ENCODE data around the gene BRICD5. TPM values are rescaled to one million over a fixed set of nuclear protein-coding genes. Genes with fewer than 3 reads are reported as not detected.

Gene BRICD5
- total and polyA plus RNA-seq, 7 experiments from 2014 or later = 0.22 to 44.3 (median 14.3) TPM; not detected in 1

DNA sequence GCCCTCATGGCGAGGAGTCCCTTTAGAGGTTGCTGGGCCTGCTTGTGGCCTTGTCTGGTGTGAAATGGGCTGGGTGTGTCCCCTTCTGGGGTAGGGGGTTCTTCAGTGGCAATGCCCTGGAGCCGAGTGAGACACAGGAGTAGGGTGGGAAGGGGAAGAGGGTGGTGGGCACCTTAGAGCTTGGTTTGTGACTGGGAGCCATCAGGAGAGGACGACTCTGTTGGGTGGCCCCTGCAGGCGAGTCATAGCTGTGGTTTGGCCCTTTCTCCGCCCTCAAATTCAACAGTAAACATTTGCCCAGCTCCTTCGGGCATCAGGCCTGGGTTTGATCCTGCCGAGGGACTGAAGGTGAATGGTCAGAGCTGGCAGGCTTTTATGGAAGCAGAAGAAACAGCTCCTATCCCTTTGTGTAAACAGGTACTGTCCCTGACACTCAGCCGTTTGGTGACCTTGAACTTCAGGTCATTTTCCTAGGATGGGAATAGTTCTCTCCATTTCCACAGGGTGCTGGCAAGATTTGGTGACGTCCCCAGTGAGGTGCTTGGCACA is 15.7 kb upstream of the BRICD5 start:
- DNase-seq (no peak), ATAC-seq (no peak)
- H3K9me3 Mint-ChIP-seq = no peaks in the 10 kb centered on the region
- Histone ChIP-seq H3K4me1 (ENCODE audit: control insufficient read depth in 2 of 2, insufficient read depth in 2 of 2, low read length in 2 of 2) (peaks cover 7 to 9% of the 10 kb centered on the region in 2 donors), H3K4me3 (ENCODE audit: low read length) (no peak overlapping the region), H3K27me3 (ENCODE audit: control insufficient read depth in 2 of 2, insufficient read depth in 2 of 2, low read length in 2 of 2) (no peaks in the 10 kb centered on the region), H3K27ac (ENCODE audit: low read depth, low read length) (no peak overlapping the region), H3K9me3 (ENCODE audit: control insufficient read depth in 2 of 3, low read length in 3 of 3) (no peaks in the 10 kb centered on the region), H3K36me3 (ENCODE audit: control insufficient read depth in 2 of 3, insufficient read depth in 3 of 3, low read length in 3 of 3) (peaks cover 0 to 53% (median 10%) of the 10 kb centered on the region in 3 experiments)
- peaks cover 0 to 12% (median 0%) of the 10 kb centered on the region in 5 donors for H3K36me3 Mint-ChIP-seq
- ChIA-PET CTCF (no interaction called here), POLR2A (interaction anchor here (0.6 to 1.6 kb wide), 6 partner anchors 10 to 1230 kb away, joined by 3 to 5 read pairs (median 4); partner anchors contain the start of genes ECI1, NUBP2, PGP and SPSB3)
- H3K27ac Mint-ChIP-seq = no peak overlapping the region
- peaks cover 0 to 3% (median 0%) of the 10 kb centered on the region in 5 donors for H3K27me3 Mint-ChIP-seq
- peaks cover 0 to 25% (median 19%) of the 10 kb centered on the region in 7 donors for H3K4me1 Mint-ChIP-seq
- peak overlapping the region in 7 of 10 donors; percentile 19 to 65 (median 29) for H3K4me3 Mint-ChIP-seq
- intact Hi-C loops (cut with micrococcal nuclease) = loop anchor here (10.0 kb wide), 2 partner anchors 232 to 288 kb away; partner anchors contain the start of gene ATP6V0C (in 1 of the 2)

DNA sequence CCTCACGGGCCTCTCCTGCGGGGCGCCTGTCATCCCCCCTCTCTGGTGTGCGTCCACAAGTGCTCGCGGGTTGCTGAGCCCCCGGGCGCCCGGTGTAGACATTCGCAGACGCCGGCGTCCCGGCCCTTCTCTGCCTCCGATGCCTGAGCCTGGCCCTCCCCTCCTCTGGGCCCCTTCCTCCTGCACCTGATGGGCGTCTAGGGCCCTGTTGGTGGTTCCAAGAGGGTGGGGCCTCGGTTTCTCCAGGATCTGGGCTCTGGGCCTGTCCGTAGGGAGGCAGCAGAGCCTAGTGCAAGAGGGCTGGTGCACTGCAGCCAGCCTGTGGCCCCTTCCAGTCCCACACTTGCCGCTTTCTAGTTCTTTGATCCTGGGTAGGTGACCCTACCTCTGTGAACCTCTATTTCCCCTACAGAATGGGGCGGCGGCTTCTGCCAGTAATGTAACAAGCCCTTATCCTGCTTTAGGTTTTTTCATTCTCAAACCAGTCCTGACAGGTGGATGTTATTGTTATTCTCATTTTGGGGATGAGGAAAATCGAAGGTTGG is 13.4 kb upstream of the BRICD5 start:
- POLR2A ChIA-PET = interaction anchor here (0.6 to 1.8 kb wide), 5 partner anchors 9 to 70 kb away, joined by 3 to 12 read pairs (median 4); partner anchors contain the start of genes PGP and TRAF7
- CTCF ChIA-PET = no interaction called here
- H3K9me3 ChIP-seq (ENCODE audit: control insufficient read depth in 2 of 3, low read length in 3 of 3) = no peaks in the 10 kb centered on the region
- H3K4me3 ChIP-seq (ENCODE audit: low read length) = peak overlapping the region; percentile 81
- peak in 1 of 9 donors; percentile 51 for DNase-seq
- H3K27me3 Mint-ChIP-seq = peaks cover 0 to 3% (median 0%) of the 10 kb centered on the region in 5 donors
- peaks cover 0 to 30% (median 4%) of the 10 kb centered on the region in 3 experiments for H3K36me3 ChIP-seq (ENCODE audit: control insufficient read depth in 2 of 3, insufficient read depth in 3 of 3, low read length in 3 of 3)
- H3K4me1 Mint-ChIP-seq = peaks cover 0 to 25% (median 19%) of the 10 kb centered on the region in 7 donors
- H3K36me3 Mint-ChIP-seq = peaks cover 0 to 7% (median 0%) of the 10 kb centered on the region in 5 donors
- peak; percentile 5 for ATAC-seq
- H3K27ac ChIP-seq (ENCODE audit: low read depth, low read length) = peak overlapping the region; percentile 81
- intact Hi-C loops (cut with micrococcal nuclease) = loop anchor here (1.0 to 10.0 kb wide), 14 partner anchors 9 to 308 kb away; partner anchors contain the start of genes CCNF (in 2 of the 2), ECI1 (in 2 of the 2), MLST8 (in 2 of the 2) and RNPS1 (in 2 of the 2)
- H3K27me3 ChIP-seq (ENCODE audit: control insufficient read depth in 2 of 2, insufficient read depth in 2 of 2, low read length in 2 of 2) = no peaks in the 10 kb centered on the region
- no peaks in the 10 kb centered on the region for H3K9me3 Mint-ChIP-seq
- peak overlapping the region in 7 of 9 donors; percentile 43 to 83 (median 76) for H3K27ac Mint-ChIP-seq
- H3K4me3 Mint-ChIP-seq = peak overlapping the region; percentile 79 to 91 (median 87)
- H3K4me1 ChIP-seq (ENCODE audit: control insufficient read depth in 2 of 2, insufficient read depth in 2 of 2, low read length in 2 of 2) = peaks cover 7 to 9% of the 10 kb centered on the region in 2 donors

DNA sequence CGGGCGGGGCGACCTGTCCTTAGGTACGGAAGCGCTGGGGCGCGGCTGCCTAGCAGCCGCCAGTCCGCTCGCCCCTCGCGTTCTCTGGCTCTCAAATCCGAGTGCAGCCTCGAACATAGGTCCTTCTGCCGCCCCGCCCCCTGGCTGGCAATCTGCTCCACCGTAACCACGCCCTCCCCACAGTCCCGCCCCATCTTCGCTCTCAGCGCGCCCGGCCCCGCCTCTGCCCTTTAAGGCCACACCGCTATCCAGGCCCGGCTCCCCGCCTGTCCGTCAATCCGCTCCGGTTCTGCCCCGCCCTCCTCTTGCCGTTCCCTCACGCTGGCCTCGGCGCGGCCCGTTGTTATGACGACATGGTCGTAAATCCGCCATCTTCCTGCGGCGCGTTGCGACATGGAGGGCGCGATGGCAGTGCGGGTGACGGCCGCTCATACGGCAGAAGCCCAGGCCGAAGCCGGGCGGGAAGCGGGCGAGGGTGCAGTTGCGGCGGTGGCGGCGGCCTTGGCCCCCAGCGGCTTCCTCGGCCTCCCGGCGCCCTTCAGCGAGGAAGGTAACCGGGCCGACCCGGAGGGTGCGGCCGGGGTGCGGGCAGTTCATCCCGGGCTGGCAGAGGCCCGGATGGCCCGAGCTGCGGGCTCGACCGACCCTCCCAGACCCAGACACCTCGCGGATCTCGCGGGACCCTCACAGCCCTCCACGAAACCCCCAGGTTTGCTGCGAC is 12.7 kb upstream of the BRICD5 start, which contains the start of gene E4F1:
Gene E4F1 (plus strand): TSS at position 371 of the 721 bp plus-strand sequence. CDS start 23 bp downstream, at position 394.
- Histone ChIP-seq H3K36me3 (ENCODE audit: control insufficient read depth in 2 of 3, insufficient read depth in 3 of 3, low read length in 3 of 3) (peaks cover 0 to 24% (median 0%) of the 10 kb centered on the region in 3 experiments), H3K27ac (ENCODE audit: low read depth, low read length) (peak within 1 kb of the TSS; percentile 81), H3K27me3 (ENCODE audit: control insufficient read depth in 2 of 2, insufficient read depth in 2 of 2, low read length in 2 of 2) (no peaks in the 10 kb centered on the region), H3K4me1 (ENCODE audit: control insufficient read depth in 2 of 2, insufficient read depth in 2 of 2, low read length in 2 of 2) (peaks cover 7 to 9% of the 10 kb centered on the region in 2 donors), H3K4me3 (ENCODE audit: low read length) (peak within 1 kb of the TSS; percentile 81), H3K9me3 (ENCODE audit: control insufficient read depth in 2 of 3, low read length in 3 of 3) (no peaks in the 10 kb centered on the region)
- H3K4me1 Mint-ChIP-seq = peaks cover 0 to 25% (median 19%) of the 10 kb centered on the region in 7 donors
- H3K4me3 Mint-ChIP-seq = peak within 1 kb of the TSS; percentile 79 to 91 (median 88)
- POLR2A ChIA-PET = interaction anchor here (0.6 to 1.8 kb wide), 7 partner anchors 9 to 69 kb away, joined by 3 to 12 read pairs (median 4); partner anchors contain the start of genes MLST8, PGP and TRAF7
- H3K27me3 Mint-ChIP-seq = peaks cover 0 to 3% (median 0%) of the 10 kb centered on the region in 5 donors
- peaks cover 0 to 7% (median 0%) of the 10 kb centered on the region in 5 donors for H3K36me3 Mint-ChIP-seq
- DNase-seq (peak; percentile 91 to 99 (median 97)), ATAC-seq (peak; percentile 99)
- CTCF ChIA-PET = no interaction called here
- H3K9me3 Mint-ChIP-seq = no peaks in the 10 kb centered on the region
- peak within 1 kb of the TSS; percentile 45 to 92 (median 86) for H3K27ac Mint-ChIP-seq
- intact Hi-C loops (cut with micrococcal nuclease) = loop anchor here (1.0 to 10.0 kb wide), 14 partner anchors 8 to 309 kb away; partner anchors contain the start of genes CCNF (in 2 of the 2), ECI1 (in 2 of the 2), MLST8 (in 2 of the 2) and RNPS1 (in 2 of the 2)

DNA sequence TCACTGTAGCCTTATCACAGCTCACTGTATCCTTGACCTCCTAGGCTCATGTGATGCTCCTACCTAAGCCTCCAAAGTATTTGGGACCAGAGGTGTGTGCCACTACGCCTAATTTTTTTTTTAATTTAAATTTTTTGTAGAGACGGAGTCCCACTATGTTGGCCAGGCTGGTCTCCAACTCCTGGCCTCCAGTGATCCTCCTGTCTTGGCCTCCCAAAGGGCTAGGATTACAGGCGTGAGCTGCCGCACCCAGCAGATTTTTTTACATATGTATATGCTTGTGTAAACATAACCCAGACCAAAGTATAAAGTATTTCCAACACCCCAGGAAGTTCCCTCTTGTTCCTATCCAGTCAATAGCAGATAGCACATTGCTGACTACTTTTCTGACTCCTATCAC is 5.7 kb upstream of the BRICD5 start:
- Histone ChIP-seq H3K27me3 (ENCODE audit: control insufficient read depth in 2 of 2, insufficient read depth in 2 of 2, low read length in 2 of 2) (no peaks in the 10 kb centered on the region), H3K4me3 (ENCODE audit: low read length) (no peak overlapping the region), H3K4me1 (ENCODE audit: control insufficient read depth in 2 of 2, insufficient read depth in 2 of 2, low read length in 2 of 2) (peaks cover 14 to 16% of the 10 kb centered on the region in 2 donors), H3K27ac (ENCODE audit: low read depth, low read length) (no peak overlapping the region), H3K9me3 (ENCODE audit: control insufficient read depth in 2 of 3, low read length in 3 of 3) (no peaks in the 10 kb centered on the region), H3K36me3 (ENCODE audit: control insufficient read depth in 2 of 3, insufficient read depth in 3 of 3, low read length in 3 of 3) (no peaks in the 10 kb centered on the region)
- Mint-ChIP-seq H3K36me3 (no peaks in the 10 kb centered on the region), H3K9me3 (peaks cover 0 to 1% (median 0%) of the 10 kb centered on the region in 11 donors), H3K4me1 (peaks cover 11 to 21% (median 17%) of the 10 kb centered on the region in 7 donors), H3K27ac (peak overlapping the region in 2 of 9 donors; percentile 22 to 66), H3K4me3 (peak overlapping the region; percentile 27 to 89 (median 52)), H3K27me3 (no peaks in the 10 kb centered on the region)
- ATAC-seq (no peak), DNase-seq (no peak)
- ChIA-PET POLR2A (interaction anchor here (1.2 to 3.8 kb wide), 3 partner anchors 10 to 252 kb away, joined by 3 to 50 read pairs (median 5); partner anchors contain the start of genes MLST8 and RPS2), CTCF (interaction anchor here (1.3 kb wide), 1 partner anchor 22 kb away, joined by 3 read pairs; no protein-coding TSS in a partner anchor)
- intact Hi-C loops (cut with micrococcal nuclease) = no loop called here

DNA sequence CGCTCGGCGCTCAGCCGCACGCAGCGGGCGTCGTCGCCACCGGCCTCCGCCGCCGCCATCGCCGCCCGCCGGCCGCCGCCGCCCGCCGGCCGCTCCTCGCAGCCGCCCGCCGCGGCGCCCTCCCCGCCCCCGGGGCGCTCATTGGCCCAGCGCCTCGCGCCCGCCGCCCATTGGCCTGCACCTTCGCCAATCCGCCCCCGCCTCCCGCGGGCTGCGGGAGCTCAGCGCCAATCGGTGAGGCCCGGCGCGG is 4.0 kb upstream of the BRICD5 start, which contains the start of gene PGP:
Gene PGP (minus strand): TSS at position 122 of the 250 bp plus-strand sequence. CDS start 63 bp downstream, at position 59.
- H3K27me3 Mint-ChIP-seq = no peaks in the 10 kb centered on the region
- peak within 1 kb of the TSS; percentile 85 for H3K27ac ChIP-seq (ENCODE audit: low read depth, low read length)
- H3K36me3 ChIP-seq (ENCODE audit: control insufficient read depth in 2 of 3, insufficient read depth in 3 of 3, low read length in 3 of 3) = peaks cover 0 to 7% (median 0%) of the 10 kb centered on the region in 3 experiments
- DNase-seq (no peak), ATAC-seq (peak; percentile 95)
- no peaks in the 10 kb centered on the region for H3K27me3 ChIP-seq (ENCODE audit: control insufficient read depth in 2 of 2, insufficient read depth in 2 of 2, low read length in 2 of 2)
- ChIA-PET CTCF (interaction anchor here (1.2 kb wide), 1 partner anchor 54 kb away, joined by 4 read pairs; no protein-coding TSS in a partner anchor), POLR2A (interaction anchor here (0.6 to 3.8 kb wide), 21 partner anchors 8 to 1498 kb away, joined by 3 to 50 read pairs (median 4); partner anchors contain the start of genes AMDHD2, ATP6V0C, E4F1 and ECI1)
- peak within 1 kb of the TSS; percentile 77 to 94 (median 88) for H3K4me3 Mint-ChIP-seq
- H3K9me3 ChIP-seq (ENCODE audit: control insufficient read depth in 2 of 3, low read length in 3 of 3) = no peaks in the 10 kb centered on the region
- H3K9me3 Mint-ChIP-seq = peaks cover 0 to 1% (median 0%) of the 10 kb centered on the region in 11 donors
- peak within 1 kb of the TSS; percentile 90 for H3K4me3 ChIP-seq (ENCODE audit: low read length)
- H3K27ac Mint-ChIP-seq = peak within 1 kb of the TSS; percentile 45 to 92 (median 88)
- no peaks in the 10 kb centered on the region for H3K36me3 Mint-ChIP-seq
- H3K4me1 Mint-ChIP-seq = peaks cover 11 to 21% (median 17%) of the 10 kb centered on the region in 7 donors
- intact Hi-C loops (cut with micrococcal nuclease) = loop anchor here in 1 of 2 donors (2.0 kb wide), 2 partner anchors 54 to 250 kb away; partner anchors contain the start of genes RNPS1 and RPS2
- H3K4me1 ChIP-seq (ENCODE audit: control insufficient read depth in 2 of 2, insufficient read depth in 2 of 2, low read length in 2 of 2) = peaks cover 14 to 16% of the 10 kb centered on the region in 2 donors
